Right lung (tissue), 5 donors: Measurements from ENCODE around the gene BIRC7. TPM values are rescaled to one million over a fixed set of nuclear protein-coding genes. Genes with fewer than 3 reads are reported as not detected.

Source experiments
- DNase-seq, 2 donors: peaks; one replicate each; pipeline ENCODE4 v3.0.0-alpha.2; 2013
- polyA plus RNA-seq, 5 donors: library from polyadenylated mRNA; unstranded; fragments of 120-200 nt; gene quantifications; one replicate each; pipeline versions ENCODE4 v1.2.1 to v1.2.3, GENCODE V29; 2013; ENCODE audit warnings: inconsistent platforms in 1 of 5, low replicate concordance in 1 of 5; ENCODE audit not compliant: insufficient read length in 5 of 5, insufficient read depth in 1 of 5

BIRC7 gene
- polyA plus RNA-seq, 5 donors, result 0.13 to 0.28 TPM; not detected in 3

- no peak for DNase-seq
These were observed 27.1 kb downstream of the BIRC7 start for GRCh38 chr20:63262836-63263235.

- no peak for DNase-seq
These were observed 28.3 kb downstream of the BIRC7 start for GRCh38 chr20:63264000-63264399.

GRCh38 chr20:63264519-63264918 is 28.8 kb downstream of the BIRC7 start:
- DNase-seq, result no peak

- peak in 1 of 2 donors; percentile 31 for DNase-seq
These were observed 30.3 kb downstream of the BIRC7 start for GRCh38 chr20:63265891-63266515.

- no peak for DNase-seq
These were observed 32.0 kb downstream of the BIRC7 start for GRCh38 chr20:63267691-63268090.

GRCh38 chr20:63268256-63268655 is 32.6 kb downstream of the BIRC7 start:
- no peak for DNase-seq

- DNase-seq, result no peak
These were observed 33.1 kb downstream of the BIRC7 start for GRCh38 chr20:63268671-63269439.

- no peak for DNase-seq
These were observed 34.0 kb downstream of the BIRC7 start for GRCh38 chr20:63269724-63270123.

- DNase-seq, result no peak
These were observed 35.1 kb downstream of the BIRC7 start for GRCh38 chr20:63270606-63271325.

GRCh38 chr20:63272105-63273058 is 36.7 kb downstream of the BIRC7 start, which contains the start of gene ARFGAP1:
TSS of gene ARFGAP1 (plus strand) at chr20:63272813. CDS start at chr20:63275581, 2,768 bp downstream.
- peak; percentile 91 to 92 for DNase-seq

- DNase-seq, result no peak
These were observed 37.4 kb downstream of the BIRC7 start for GRCh38 chr20:63273059-63273579.

GRCh38 chr20:63273635-63274380 is 38.1 kb downstream of the BIRC7 start:
- DNase-seq, result no peak

GRCh38 chr20:63274381-63275228 is 38.9 kb downstream of the BIRC7 start:
- no peak for DNase-seq

GRCh38 chr20:63275825-63276224 is 40.1 kb downstream of the BIRC7 start:
- no peak for DNase-seq

GRCh38 chr20:63276956-63277355 is 41.3 kb downstream of the BIRC7 start:
- no peak for DNase-seq

GRCh38 chr20:63277466-63278272 is 42.0 kb downstream of the BIRC7 start:
- DNase-seq, result no peak

- no peak for DNase-seq
These were observed 43.0 kb downstream of the BIRC7 start for GRCh38 chr20:63278661-63279060.

- no peak for DNase-seq
These were observed 44.2 kb downstream of the BIRC7 start for GRCh38 chr20:63279931-63280330.

GRCh38 chr20:63280371-63280770 is 44.7 kb downstream of the BIRC7 start:
- no peak for DNase-seq
